GM19240 (cell line): ENCODE data around the gene PRKCA.

Experiments
- DNase-seq: peaks from one replicate; pipeline ENCODE4 v3.0.0; 2011; ENCODE audit warnings: low spot score; ENCODE audit not compliant: insufficient read length

Gene PRKCA

DNA sequence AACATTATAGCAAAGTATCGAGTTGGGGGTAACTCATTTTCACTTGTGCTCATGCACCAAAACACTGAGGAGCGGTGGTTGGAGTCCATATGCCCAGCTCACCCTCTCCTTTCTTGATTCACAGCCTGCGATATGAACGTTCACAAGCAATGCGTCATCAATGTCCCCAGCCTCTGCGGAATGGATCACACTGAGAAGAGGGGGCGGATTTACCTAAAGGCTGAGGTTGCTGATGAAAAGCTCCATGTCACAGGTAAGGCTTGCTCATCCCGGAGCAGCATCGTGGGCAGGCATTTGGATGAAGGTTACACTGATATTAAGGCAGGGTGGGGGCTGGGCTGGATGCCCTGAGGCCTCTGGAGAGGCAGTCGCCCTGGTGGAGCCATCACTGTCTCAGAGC, 342.8 kb downstream of the PRKCA start:
- no peak for DNase-seq

DNA sequence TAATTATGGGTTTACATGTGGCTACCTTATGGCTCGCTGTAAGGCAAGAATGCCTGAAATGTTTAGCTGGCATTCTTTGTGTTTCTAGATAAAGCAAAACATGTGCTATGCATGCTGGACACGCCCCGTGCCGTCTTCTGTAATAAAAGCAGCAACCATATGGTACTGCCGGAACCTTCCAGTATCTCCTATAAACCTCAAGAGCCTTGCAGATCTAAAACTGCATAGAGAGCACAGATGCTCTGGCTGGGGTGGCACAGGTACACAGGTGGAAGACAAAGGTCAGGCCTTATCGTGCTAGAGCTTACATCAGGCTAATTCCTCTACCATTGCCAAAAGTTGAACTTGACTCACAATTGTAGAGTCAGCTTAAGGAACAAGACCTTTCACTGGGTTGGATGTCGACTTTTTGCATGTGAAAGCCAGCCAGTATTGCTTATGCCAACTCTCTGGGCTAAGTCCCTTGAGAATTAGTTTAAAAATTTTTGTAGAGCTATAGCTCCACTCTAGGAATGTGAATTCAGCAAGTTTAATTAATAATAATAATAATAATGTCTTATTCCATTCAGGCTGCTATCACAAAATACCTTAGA, 345.1 kb downstream of the PRKCA start:
- no peak for DNase-seq

DNA sequence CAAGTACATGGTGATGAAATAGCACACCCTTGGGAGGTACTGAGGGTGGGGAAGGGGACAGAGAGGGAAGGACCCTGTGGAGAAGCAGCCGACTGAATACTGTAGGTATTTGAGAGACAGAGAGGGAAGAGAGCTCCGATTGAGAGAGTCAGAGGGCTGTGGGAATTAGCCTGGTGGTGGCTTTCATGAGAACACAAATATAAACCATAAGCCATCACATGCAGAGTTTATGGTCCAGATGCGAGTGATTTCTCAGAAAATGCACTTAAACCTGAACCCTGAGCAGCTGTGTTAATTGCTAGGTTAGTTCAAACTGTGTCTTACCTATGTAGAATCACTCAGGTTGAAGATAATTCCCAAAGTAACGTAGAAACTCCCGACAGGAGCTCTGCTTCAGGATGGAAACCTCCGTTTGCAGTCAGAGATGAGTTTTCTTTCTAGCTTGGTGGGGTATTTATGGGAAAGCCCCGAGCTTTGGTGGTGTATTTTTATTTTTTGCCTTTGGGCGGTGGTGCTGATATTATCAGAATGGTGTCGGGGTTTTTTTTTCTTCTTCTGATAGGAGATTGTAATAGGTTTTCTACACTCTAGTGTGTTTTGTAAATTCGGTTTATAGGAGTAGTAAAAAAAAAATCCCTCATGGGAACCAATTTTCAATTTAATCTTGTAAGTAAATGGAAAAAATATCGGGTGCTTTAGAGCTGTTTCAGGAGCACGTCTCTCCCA, 347.6 kb downstream of the PRKCA start:
- no peak for DNase-seq

DNA sequence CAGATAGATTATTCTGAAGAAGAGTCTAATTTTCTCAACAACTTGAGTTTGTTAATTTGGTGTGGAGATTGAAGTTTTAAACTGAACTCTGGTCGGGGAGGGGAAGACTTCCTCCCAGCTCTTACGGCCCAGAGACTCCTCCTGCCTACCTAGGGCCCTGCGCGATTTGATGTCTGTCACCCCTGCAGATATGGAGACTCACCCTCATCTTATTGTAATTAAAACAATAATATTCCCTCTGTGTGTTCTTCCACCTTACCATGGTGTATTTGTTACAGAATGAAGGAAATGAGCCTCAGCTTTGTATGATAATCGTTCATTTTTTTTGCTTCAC, 348.1 kb downstream of the PRKCA start:
- no peak for DNase-seq

DNA sequence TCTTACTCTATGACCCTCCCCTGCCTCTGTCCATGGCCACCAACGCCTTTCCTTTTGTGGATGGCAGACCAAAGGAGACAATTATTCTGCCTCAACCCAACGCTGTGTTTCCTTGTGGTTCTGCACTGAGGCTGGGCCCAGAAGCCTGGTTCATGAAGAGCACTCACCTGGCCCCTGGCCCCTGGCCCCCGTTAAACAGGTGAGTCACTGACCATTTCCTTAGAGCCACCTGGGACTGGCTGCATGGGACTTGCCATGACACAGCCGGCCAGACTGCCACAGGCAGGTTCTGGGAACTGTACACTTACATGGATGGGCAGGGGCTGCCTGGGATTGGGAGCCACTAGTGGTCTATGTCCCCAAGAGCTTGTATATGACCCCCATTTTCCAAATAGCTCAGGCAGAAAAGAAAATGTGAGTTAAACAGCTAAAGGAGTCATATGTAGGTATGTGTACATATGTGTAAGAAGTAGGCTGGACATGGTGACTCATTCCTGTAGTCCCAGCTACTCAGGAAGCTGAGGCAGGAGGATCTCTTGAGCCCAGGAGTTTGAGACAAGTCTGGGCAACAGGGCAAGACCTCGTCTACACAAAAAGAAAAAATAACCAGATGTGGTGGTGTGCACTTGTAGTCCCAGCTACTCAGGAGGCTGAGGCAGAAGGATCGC, 350.6 kb downstream of the PRKCA start:
- no peak for DNase-seq

DNA sequence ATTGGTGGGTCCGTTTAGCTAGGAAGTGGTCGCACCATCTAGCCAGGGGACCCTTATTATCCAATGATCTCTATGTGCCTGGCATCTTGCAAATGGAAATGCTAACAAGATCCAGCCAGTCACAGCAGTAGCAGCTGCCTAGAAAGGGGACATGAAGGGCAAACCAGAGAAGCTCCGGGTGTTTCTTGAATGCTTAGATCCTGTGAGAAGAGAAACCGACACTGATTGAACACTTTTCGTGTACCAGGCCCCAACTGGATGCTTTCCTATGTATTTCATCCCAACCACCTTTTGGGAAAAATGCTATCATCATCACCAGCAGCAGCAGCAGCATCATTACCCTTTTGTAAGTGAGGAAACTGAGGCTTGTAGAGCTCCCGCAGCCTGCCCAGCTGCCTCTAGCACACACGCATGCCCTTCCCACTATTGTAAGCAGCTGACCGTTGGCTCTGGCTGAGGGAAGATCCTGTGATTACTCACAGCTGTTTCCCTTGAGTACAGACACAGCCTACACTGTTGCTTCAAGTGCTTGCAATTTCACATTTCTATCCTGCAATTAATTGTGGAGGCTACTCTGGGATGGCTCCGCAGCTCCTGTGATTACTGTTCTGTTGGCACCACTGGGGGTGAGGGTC, 351.8 kb downstream of the PRKCA start:
- DNase-seq: no peak

DNA sequence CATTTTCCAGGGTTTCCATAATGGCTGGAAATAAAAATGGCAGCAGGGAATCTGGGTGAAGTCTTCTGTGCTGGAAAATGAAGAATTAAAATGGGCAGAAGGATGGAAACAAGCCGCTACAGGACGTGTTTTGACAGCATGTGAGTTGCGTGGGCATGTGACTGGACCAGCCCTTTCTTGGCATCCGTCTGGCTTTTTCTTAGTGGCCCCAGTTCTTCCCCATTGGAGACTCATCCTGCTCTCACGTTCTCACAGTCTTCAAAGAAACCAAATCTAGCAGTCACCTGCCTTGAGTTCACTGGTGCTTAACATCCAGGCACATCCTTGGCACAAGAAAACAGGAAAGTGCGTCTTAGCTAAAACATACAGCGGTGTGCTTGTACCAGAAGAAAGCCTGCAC, 352.4 kb downstream of the PRKCA start:
- no peak for DNase-seq

DNA sequence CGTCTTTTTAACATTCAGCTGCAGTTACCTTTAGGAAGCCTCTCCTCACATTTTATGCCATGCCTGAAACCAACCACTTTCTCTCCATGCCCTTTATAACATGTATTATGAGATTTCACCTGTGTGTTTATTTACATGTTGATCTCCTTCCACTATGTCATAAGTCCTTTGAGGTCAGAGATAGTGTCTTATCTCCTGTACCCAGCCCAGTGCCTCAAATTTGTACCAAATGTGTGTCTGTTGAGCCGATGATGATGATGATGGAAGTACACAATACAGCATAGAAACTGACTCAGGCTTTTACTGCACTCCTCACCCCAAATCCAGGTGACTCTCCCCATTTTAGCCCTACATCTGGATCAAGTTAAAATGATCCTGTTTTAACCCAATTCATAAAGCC, 353.0 kb downstream of the PRKCA start:
- no peak for DNase-seq

DNA sequence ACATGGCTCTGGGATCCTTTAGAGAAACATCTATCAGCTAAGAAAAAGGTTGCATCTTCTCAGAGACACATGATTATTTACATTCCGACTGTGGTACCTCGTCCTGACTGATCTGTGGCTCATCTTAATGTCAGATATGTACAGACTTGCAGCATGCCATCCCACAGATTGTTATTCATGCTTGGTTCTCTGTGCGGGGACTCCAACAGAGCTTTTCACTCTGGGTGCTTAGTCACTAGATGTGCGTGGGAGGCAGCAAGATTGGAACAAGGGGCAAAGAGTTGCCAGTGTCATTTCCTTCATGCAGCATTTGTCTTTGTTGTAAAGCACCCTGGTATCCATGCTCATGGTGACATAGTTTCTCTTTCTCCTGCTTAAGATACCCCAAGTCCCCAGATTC, 353.4 kb downstream of the PRKCA start:
- no peak for DNase-seq

DNA sequence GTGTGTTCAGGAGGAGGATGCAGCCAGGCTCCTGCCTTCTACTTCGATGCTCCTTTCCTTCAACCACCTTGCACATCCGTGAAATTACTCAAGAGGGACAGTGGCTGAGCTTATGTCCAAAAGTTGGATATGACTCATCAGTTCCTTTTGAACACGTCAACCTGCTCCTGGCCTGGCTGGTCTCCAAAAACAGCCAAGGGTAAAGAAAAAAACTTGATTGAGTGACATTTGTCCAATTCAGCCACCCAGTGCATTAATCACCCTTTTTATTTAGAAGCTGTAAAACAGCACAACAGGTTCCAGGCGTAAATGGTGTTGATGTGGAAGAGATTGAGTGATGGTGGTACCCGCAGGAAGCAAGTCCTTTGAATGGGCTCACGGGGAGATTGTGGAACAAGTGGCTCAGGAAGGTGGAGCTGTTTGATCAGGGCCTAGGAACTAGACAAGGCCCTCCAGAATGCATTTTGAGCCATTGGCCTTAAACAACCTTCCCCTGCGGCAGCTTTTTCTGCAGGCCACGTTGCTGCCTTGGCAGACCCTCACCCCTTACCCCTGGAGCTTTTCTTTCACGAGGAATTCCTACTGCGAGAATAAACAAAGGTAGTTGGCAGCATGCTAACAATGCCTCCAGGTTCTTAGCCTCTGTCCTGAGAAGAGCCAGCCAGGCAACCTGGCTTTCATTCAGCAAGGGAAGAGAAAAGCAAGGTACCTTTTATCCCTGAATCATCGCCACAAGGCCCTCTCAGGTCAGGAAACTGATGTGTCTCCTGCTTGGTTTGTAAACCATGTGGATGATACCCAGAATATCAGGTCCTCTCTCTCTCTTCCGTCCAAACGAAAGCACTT, 359.2 kb downstream of the PRKCA start:
- no peak for DNase-seq

DNA sequence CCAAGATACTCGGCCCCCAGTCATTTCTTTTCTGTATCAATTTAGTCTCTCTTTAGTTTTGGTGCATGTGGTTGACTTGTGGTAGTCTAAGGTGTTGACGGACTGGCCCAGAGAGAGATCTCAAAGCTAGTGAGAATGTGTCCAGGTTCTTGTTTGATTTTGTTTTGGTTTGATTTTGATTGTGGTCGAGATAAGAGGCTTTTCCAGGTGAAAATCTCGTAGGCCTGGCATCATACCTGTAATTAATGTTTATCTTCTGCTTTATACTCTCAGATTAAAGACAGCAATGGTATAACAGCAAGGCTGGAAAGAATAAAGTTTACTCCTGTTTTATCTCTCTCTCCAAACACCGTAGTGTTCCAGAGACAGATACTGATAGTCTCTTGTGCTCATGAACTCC, 360.1 kb downstream of the PRKCA start:
- DNase-seq: no peak

DNA sequence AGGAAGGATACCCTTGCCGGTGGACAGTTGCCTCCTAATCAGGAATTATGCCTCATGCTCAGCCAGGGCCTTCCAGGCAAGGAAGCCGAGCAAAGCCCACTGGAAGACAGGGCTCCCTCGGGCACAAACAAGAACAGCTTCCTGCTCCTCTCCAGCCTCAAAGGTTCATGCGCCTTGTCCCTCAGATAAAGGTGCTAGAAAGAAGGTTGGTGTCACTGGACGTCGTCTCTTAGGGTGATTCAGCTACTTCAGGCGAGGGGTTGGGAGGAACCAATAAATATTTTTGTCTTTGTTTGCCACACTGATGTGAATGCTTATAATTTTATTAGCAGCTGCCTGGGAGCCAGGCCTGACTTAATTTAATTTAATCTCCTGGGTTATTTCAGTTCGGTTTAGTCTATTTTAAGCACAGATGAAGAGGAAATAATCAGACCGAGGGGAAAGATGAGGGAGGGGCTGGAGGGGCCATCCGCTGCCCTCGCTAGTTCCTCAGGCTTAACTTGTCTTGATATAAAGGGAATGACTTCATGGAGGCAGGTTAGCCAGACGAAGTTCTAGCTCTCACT, 360.7 kb downstream of the PRKCA start:
- DNase-seq: no peak

DNA sequence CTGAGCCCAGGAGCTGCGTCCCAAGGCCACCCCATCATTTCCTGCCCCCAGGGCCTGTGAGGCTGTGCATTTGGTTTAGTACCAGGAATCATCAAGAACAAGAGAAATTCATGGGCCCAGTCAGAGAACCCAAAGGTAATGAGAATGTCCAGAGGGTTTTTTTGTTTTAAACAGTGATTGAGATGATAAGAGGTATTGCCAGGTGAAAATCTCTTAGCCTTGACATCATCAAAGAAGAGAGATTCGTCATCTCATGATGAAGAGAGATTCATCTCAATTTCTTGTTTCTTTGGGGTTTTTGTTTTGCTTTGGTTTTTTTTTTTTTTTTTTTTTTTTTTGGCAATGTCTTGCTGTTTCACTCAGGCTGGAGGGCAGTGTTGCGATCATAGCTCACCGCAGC, 361.9 kb downstream of the PRKCA start:
- DNase-seq: no peak

DNA sequence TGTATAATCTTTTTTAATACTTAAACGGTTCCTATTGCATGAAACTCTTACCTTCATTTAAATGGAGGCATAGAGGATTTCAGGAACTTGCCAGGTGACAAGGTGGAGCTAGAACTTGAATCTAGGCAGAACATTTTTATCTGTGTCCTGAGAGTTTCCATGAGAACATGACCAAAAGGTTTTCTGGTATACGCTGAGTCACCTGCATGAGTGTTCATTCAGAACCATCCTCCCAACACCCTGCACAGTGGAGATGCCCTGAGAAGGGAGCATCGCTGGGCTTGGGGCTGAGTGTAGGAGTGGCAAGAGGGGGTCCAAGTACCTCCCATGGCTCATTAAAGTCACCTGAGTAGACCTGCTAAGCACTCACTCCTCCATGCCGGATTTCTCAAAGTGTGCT, 362.8 kb downstream of the PRKCA start:
- no peak for DNase-seq

DNA sequence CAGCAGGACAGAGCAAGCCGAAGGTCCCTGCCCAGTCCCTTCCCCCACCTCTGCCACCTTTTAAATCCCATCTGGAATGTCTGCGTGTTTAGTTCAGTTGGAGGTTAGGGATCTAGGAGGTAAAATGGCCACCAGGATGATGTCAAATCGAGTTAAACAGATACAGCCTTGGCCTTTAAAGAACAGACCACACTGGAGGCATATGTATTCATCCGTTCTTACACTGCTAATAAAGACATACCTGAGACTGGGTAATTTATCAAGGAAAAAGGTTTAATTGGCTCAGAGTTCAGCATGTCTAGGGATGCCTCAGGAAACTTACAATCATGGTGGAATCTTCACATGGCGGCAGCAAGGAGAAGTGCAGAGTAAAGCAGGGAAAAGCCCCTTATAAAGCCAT, 364.7 kb downstream of the PRKCA start:
- no peak for DNase-seq

DNA sequence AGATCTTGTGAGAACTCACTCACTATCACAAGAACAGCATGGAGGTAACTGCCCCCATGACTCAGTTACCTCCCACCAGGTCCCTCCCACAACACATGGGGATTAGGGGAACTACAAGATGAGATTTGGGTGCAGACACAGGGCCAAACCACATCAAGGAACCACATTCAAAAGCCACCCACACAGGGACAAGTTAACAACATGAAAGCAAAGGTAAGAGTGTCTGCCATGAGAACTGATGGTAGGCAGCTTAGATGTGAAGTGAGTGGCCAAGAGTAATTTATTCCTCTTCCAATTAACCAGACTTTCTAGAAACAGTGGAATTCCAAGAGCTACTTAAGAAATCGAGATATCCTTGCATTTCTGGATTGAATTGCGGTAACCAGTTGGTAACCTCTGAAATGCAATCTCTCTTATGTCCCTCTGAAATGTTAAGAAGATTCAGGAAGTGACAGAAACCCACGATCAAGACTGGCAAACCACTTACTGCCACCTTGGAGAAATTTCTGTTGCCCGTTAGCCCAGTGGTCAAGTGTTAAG, 365.1 kb downstream of the PRKCA start:
- no peak for DNase-seq

DNA sequence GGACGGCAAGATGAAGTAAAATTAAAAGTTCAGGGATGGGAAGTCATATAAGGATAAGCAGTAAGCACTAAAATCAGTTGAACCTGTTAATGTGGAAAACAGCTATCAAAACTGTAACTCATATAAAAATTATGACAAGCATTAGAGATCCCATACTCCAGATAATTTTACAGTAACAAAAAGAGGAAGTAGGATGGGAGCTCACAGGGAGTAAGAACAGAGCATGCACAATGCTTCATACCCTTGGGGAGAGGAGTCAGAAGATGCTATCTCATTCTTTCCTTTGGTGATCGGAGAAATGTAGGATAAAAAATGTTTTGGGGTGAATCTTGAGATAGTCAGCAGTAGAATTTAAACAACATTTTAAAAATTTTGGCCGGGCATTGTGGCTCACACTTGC, 367.8 kb downstream of the PRKCA start:
- DNase-seq: no peak

DNA sequence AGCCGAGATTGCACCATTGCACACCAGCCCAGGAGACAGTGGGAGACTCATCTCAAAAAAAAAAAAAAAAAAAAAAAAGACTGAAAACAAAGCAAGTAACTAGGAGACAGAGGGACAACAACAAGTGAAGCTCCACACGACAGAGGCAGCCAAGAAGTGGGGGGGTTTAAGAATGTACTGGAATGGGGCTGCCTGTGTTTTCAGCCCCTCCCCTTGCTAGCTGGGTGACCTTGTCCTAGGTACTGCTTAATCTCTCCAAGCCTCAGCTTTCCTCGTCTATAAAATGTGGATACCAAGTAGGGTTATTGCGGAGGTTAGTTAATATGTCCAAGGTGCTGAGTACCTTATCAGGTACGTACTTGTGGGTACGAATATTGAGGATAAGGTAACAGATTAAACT, 368.7 kb downstream of the PRKCA start:
- no peak for DNase-seq

DNA sequence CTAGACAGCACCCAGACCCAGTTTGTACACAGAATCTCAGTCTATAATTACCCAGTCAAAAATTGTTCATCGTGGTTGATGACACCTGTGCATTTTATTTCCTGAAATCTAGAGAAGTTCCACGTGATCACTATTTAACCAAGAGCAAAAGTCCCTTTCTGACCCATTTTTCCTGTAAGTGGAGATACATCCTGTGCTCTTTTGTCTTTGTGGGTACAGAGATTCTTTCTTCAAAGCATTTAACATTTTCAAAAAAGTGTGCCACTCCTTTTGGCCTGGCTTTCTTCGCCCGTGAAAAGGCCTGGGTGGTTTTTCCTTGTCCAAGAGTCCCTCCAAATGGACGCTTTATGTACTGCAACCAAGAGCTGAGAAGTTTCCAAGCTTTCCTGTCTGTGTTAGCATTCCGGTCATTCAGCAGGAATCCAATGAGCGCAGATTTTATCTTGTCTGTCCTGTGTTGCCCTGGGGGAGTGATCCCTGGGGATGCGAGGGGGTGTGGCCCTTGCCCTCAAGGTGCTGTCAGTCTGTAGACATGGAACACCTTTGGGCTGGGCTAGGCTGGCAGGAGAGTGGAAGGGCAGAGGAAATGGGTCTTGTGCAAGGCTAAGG, 371.4 kb downstream of the PRKCA start:
- DNase-seq: no peak

DNA sequence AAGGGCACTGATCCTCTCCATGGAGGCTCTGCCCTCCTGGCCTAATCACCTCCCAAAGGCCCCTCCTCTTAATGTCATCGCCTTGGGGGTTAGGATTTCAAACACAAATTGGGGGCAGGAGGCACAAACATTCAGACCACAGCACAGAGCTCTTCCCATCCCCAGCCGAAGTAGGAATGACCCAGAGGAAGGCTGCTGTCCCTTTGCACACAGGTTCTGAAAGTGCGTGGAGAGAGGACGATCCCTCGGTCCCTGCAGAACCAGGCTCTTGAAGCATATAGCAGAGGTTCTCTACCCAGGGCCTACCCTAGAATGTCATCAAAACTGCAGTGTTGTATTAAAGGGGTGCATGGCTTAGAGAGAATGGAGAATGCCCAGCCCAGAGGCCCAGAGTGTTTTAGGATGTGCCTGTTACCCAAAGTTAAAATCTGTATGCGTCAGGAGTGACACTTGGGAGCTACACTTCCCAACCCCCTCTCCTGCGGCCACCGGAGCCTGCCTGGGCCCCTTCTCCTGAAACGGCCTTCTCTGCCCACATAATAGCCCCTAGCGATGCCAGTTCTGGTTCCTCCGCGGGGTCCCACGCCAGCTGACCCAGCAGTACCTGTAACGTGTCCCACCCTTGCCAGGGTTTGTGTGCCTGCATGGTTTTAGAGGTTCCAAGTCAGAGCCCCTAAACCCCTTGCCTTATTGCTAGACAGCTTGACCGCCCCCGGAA, 373.0 kb downstream of the PRKCA start:
- DNase-seq: no peak
